ENCODE data around the gene RAB13. TPM values are rescaled to one million over a fixed set of nuclear protein-coding genes. Genes with fewer than 3 reads are reported as not detected.

Gene RAB13
- total RNA-seq, 1 experiment from 2014 or later = 42.3 TPM

DNA sequence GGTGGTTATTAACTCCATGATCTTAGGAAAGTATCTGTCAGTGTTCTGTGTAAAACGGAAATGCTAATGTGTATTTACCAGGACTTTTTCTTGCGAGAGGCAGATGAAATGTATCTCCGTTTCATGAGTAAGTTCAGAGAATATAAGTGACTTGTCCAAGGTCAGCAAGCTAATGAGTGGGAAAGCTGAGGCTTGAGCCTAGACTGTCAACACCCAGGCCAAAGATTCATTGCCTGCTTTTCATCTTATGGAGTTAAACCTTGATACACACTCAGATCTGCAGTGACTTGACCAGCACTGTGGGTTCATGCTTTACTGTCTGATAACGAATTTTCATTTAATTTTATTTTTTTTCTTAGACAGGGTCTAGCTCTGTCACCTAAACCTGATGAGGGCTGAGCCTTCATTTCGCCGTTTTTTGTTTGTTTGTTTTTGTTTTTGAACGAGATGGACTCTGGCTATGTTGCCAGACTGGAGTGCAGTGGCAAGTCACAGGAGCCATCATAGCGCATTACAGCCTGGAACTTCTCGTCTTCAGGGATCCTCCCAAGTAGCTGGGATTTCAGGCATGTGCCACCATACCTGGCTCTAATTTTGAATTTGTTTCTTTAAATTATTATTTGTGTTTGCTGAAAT lies 7.7 kb downstream of the RAB13 start:
- Histone ChIP-seq H3K4me2 (ENCODE audit: low read length) (peak overlapping the region; percentile 90), H3K9ac (ENCODE audit: low read length) (peak overlapping the region; percentile 83), H3F3A (ENCODE audit: low read length, unreplicated experiment) (no peaks in the 10 kb centered on the region), H4K20me1 (ENCODE audit: low read length) (no peaks in the 10 kb centered on the region), H3K4me1 (ENCODE audit: insufficient read depth, low read length) (peaks cover 18% of the 10 kb centered on the region), H3K79me2 (ENCODE audit: low read length) (peaks cover 20% of the 10 kb centered on the region), H3K9me2 (replicated peaks; ENCODE audit: low read length) (no peaks in the 10 kb centered on the region), H3K4me3 (ENCODE audit: low read length) (peak overlapping the region; percentile 79), H3K9me3 (ENCODE audit: low read length) (no peaks in the 10 kb centered on the region), H3K36me3 (ENCODE audit: low read depth, low read length) (peaks cover 20% of the 10 kb centered on the region), H2AFZ (ENCODE audit: low read length) (peak overlapping the region; percentile 94), H3K27me3 (ENCODE audit: low read length) (no peaks in the 10 kb centered on the region), H3K27ac (ENCODE audit: low read length) (no peak overlapping the region)
- CTCF ChIA-PET = interaction anchor here (1.9 to 2.4 kb wide), 2 partner anchors 8 to 32 kb away, joined by 6 to 8 read pairs; partner anchors contain the start of genes DENND4B and RAB13
- POLR2A ChIA-PET (ENCODE audit: unreplicated experiment) = interaction anchor here (0.6 to 1.7 kb wide), 4 partner anchors 11 to 441 kb away, joined by 4 to 13 read pairs (median 6); partner anchors contain the start of genes CREB3L4, RPS27 and SLC39A1
- DNase-seq (no peak), ATAC-seq (peak; percentile 2; the same call in 1 of the 2 replicates)
- no TSS peak for BruUV-seq (replicated peaks)
- TF ChIP-seq EZH2phosphoT487 (IDR thresholded peaks at IDR 0.05; ENCODE audit: borderline replicate concordance, low read length) = no peak
- no peak for TF ChIP-seq EZH2 (IDR thresholded peaks at IDR 0.05; ENCODE audit: low read length, unreplicated experiment)
- TF ChIP-seq, protein P1, sequence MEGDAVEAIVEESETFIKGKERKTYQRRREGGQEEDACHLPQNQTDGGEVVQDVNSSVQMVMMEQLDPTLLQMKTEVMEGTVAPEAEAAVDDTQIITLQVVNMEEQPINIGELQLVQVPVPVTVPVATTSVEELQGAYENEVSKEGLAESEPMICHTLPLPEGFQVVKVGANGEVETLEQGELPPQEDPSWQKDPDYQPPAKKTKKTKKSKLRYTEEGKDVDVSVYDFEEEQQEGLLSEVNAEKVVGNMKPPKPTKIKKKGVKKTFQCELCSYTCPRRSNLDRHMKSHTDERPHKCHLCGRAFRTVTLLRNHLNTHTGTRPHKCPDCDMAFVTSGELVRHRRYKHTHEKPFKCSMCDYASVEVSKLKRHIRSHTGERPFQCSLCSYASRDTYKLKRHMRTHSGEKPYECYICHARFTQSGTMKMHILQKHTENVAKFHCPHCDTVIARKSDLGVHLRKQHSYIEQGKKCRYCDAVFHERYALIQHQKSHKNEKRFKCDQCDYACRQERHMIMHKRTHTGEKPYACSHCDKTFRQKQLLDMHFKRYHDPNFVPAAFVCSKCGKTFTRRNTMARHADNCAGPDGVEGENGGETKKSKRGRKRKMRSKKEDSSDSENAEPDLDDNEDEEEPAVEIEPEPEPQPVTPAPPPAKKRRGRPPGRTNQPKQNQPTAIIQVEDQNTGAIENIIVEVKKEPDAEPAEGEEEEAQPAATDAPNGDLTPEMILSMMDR (conservative IDR thresholded peaks at IDR 0.05; ENCODE audit: low read depth, low read length) = no peak
- intact Hi-C loops (cut with micrococcal nuclease) = no loop called here

GRCh38 chr1:153977250-153978240 lies 8.6 kb downstream of the RAB13 start, which contains the start of gene JTB:
Gene JTB, minus strand, starts transcription at chr1:153977674. Its CDS starts 422 bp downstream, at chr1:153977252.
- Histone ChIP-seq H3K36me3 (ENCODE audit: low read depth, low read length) (peaks cover 22% of the 10 kb centered on the region), H3K4me1 (ENCODE audit: insufficient read depth, low read length) (peaks cover 18% of the 10 kb centered on the region), H3K27ac (ENCODE audit: low read length) (peak within 1 kb of the TSS; percentile 8), H3K4me3 (ENCODE audit: low read length) (peak within 1 kb of the TSS; percentile 79), H3K4me2 (ENCODE audit: low read length) (peak within 1 kb of the TSS; percentile 90), H2AFZ (ENCODE audit: low read length) (peak within 1 kb of the TSS; percentile 94), H3F3A (ENCODE audit: low read length, unreplicated experiment) (no peaks in the 10 kb centered on the region), H3K9me3 (ENCODE audit: low read length) (no peaks in the 10 kb centered on the region), H3K9me2 (replicated peaks; ENCODE audit: low read length) (no peaks in the 10 kb centered on the region), H4K20me1 (ENCODE audit: low read length) (no peaks in the 10 kb centered on the region), H3K27me3 (ENCODE audit: low read length) (no peaks in the 10 kb centered on the region), H3K79me2 (ENCODE audit: low read length) (peaks cover 20% of the 10 kb centered on the region), H3K9ac (ENCODE audit: low read length) (peak within 1 kb of the TSS; percentile 83)
- peak; percentile 89 for DNase-seq
- TSS peak; percentile 73 for BruUV-seq (replicated peaks)
- peak; percentile 91 for ATAC-seq
- intact Hi-C loops (cut with micrococcal nuclease) = loop anchor here (1.0 kb wide), 3 partner anchors 9 to 19 kb away; partner anchors contain the start of genes CRTC2 and RAB13
- ChIA-PET CTCF (interaction anchor here (0.5 to 2.4 kb wide), 5 partner anchors 9 to 190 kb away, joined by 3 to 8 read pairs (median 6); partner anchors contain the start of genes CREB3L4, DENND4B and RAB13), POLR2A (ENCODE audit: unreplicated experiment) (interaction anchor here (0.5 to 1.7 kb wide), 7 partner anchors 10 to 442 kb away, joined by 3 to 13 read pairs (median 8); partner anchors contain the start of genes CREB3L4, CRTC2 and RPS27)
- TF ChIP-seq EZH2phosphoT487 (IDR thresholded peaks at IDR 0.05; ENCODE audit: borderline replicate concordance, low read length) (no peak), EZH2 (IDR thresholded peaks at IDR 0.05; ENCODE audit: low read length, unreplicated experiment) (no peak)

Measured in PC-3 (cell line).